ENCODE measurements around the gene RFC3.
"Not testable (repeated sequence)": the region's sequence is repeated elsewhere in the genome, so short reads cannot be mapped to it uniquely, and the experiment has no call there.

Gene RFC3

GRCh38 chr13:33793726-33794125 lies 24.2 kb upstream of the RFC3 start:
- no peaks in the 10 kb centered on the region for H3K9me3 ChIP-seq (ENCODE audit: low read length)
- H3K4me3 ChIP-seq (ENCODE audit: low read length): no peak overlapping the region
- H2AFZ ChIP-seq (ENCODE audit: low read depth, low read length): no peak overlapping the region
- no peaks in the 10 kb centered on the region for H3K36me3 ChIP-seq (ENCODE audit: insufficient read depth, low read length)
- peaks cover 10% of the 10 kb centered on the region for H3K4me1 ChIP-seq (ENCODE audit: insufficient read depth, low read length)
- H3K27me3 ChIP-seq (ENCODE audit: insufficient read depth, low read length): no peaks in the 10 kb centered on the region

- H2AFZ ChIP-seq (ENCODE audit: low read depth, low read length): no peak overlapping the region
- H3K27me3 ChIP-seq (ENCODE audit: insufficient read depth, low read length): no peaks in the 10 kb centered on the region
- peaks cover 4% of the 10 kb centered on the region for H3K4me1 ChIP-seq (ENCODE audit: insufficient read depth, low read length)
- H3K4me3 ChIP-seq (ENCODE audit: low read length): no peak overlapping the region
- no peaks in the 10 kb centered on the region for H3K36me3 ChIP-seq (ENCODE audit: insufficient read depth, low read length)
- H3K9me3 ChIP-seq (ENCODE audit: low read length): no peaks in the 10 kb centered on the region
Observed at GRCh38 chr13:33794576-33794975, 23.4 kb upstream of the RFC3 start.

GRCh38 chr13:33796095-33796494 lies 21.9 kb upstream of the RFC3 start:
- Histone ChIP-seq H3K4me3 (ENCODE audit: low read length) (no peak overlapping the region), H3K36me3 (ENCODE audit: insufficient read depth, low read length) (no peaks in the 10 kb centered on the region), H3K4me1 (ENCODE audit: insufficient read depth, low read length) (peaks cover 9% of the 10 kb centered on the region), H3K27me3 (ENCODE audit: insufficient read depth, low read length) (no peaks in the 10 kb centered on the region), H3K9me3 (ENCODE audit: low read length) (no peaks in the 10 kb centered on the region), H2AFZ (ENCODE audit: low read depth, low read length) (no peak overlapping the region)

GRCh38 chr13:33797622-33798021 lies 20.3 kb upstream of the RFC3 start:
- no peaks in the 10 kb centered on the region for H3K9me3 ChIP-seq (ENCODE audit: low read length)
- H3K4me1 ChIP-seq (ENCODE audit: insufficient read depth, low read length): peaks cover 9% of the 10 kb centered on the region
- H3K36me3 ChIP-seq (ENCODE audit: insufficient read depth, low read length): no peaks in the 10 kb centered on the region
- no peak overlapping the region for H3K4me3 ChIP-seq (ENCODE audit: low read length)
- no peaks in the 10 kb centered on the region for H3K27me3 ChIP-seq (ENCODE audit: insufficient read depth, low read length)
- H2AFZ ChIP-seq (ENCODE audit: low read depth, low read length): no peak overlapping the region

- no peak overlapping the region for H2AFZ ChIP-seq (ENCODE audit: low read depth, low read length)
- peaks cover 9% of the 10 kb centered on the region for H3K4me1 ChIP-seq (ENCODE audit: insufficient read depth, low read length)
- no peaks in the 10 kb centered on the region for H3K27me3 ChIP-seq (ENCODE audit: insufficient read depth, low read length)
- H3K4me3 ChIP-seq (ENCODE audit: low read length): no peak overlapping the region
- H3K9me3 ChIP-seq (ENCODE audit: low read length): no peaks in the 10 kb centered on the region
- H3K36me3 ChIP-seq (ENCODE audit: insufficient read depth, low read length): no peaks in the 10 kb centered on the region
Observed at GRCh38 chr13:33798023-33798422, 19.9 kb upstream of the RFC3 start.

GRCh38 chr13:33799950-33800592 lies 17.9 kb upstream of the RFC3 start:
- Histone ChIP-seq H3K27me3 (ENCODE audit: insufficient read depth, low read length) (no peaks in the 10 kb centered on the region), H3K4me3 (ENCODE audit: low read length) (no peak overlapping the region), H3K9me3 (ENCODE audit: low read length) (no peaks in the 10 kb centered on the region), H2AFZ (ENCODE audit: low read depth, low read length) (peak overlapping the region; percentile 80), H3K36me3 (ENCODE audit: insufficient read depth, low read length) (no peaks in the 10 kb centered on the region), H3K4me1 (ENCODE audit: insufficient read depth, low read length) (peaks cover 9% of the 10 kb centered on the region)

- Histone ChIP-seq H3K9me3 (ENCODE audit: low read length) (no peaks in the 10 kb centered on the region), H3K27me3 (ENCODE audit: insufficient read depth, low read length) (no peaks in the 10 kb centered on the region), H3K4me3 (ENCODE audit: low read length) (no peak overlapping the region), H2AFZ (ENCODE audit: low read depth, low read length) (peak overlapping the region; percentile 80), H3K4me1 (ENCODE audit: insufficient read depth, low read length) (peaks cover 9% of the 10 kb centered on the region), H3K36me3 (ENCODE audit: insufficient read depth, low read length) (no peaks in the 10 kb centered on the region)
Observed at GRCh38 chr13:33800646-33801186, 17.2 kb upstream of the RFC3 start.

GRCh38 chr13:33806470-33807248 lies 11.3 kb upstream of the RFC3 start:
- no peaks in the 10 kb centered on the region for H3K36me3 ChIP-seq (ENCODE audit: insufficient read depth, low read length)
- H3K27me3 ChIP-seq (ENCODE audit: insufficient read depth, low read length): no peaks in the 10 kb centered on the region
- H3K4me3 ChIP-seq (ENCODE audit: low read length): no peak overlapping the region
- H3K4me1 ChIP-seq (ENCODE audit: insufficient read depth, low read length): no peaks in the 10 kb centered on the region
- no peaks in the 10 kb centered on the region for H3K9me3 ChIP-seq (ENCODE audit: low read length)
- H2AFZ ChIP-seq (ENCODE audit: low read depth, low read length): no peak overlapping the region

- not testable (repeated sequence) for H2AFZ ChIP-seq (ENCODE audit: low read depth, low read length); H3K27me3 ChIP-seq (ENCODE audit: insufficient read depth, low read length); H3K9me3 ChIP-seq (ENCODE audit: low read length); H3K36me3 ChIP-seq (ENCODE audit: insufficient read depth, low read length); H3K4me1 ChIP-seq (ENCODE audit: insufficient read depth, low read length); H3K4me3 ChIP-seq (ENCODE audit: low read length)
Observed at GRCh38 chr13:33812829-33813228, 5.1 kb upstream of the RFC3 start.

GRCh38 chr13:33815011-33815550 lies 2.9 kb upstream of the RFC3 start:
- Histone ChIP-seq H2AFZ (ENCODE audit: low read depth, low read length) (no peak overlapping the region), H3K9me3 (ENCODE audit: low read length) (no peaks in the 10 kb centered on the region), H3K4me1 (ENCODE audit: insufficient read depth, low read length) (peaks cover 6% of the 10 kb centered on the region), H3K4me3 (ENCODE audit: low read length) (no peak overlapping the region), H3K36me3 (ENCODE audit: insufficient read depth, low read length) (peaks cover 2% of the 10 kb centered on the region), H3K27me3 (ENCODE audit: insufficient read depth, low read length) (peaks cover 2% of the 10 kb centered on the region)

- Histone ChIP-seq H3K9me3 (ENCODE audit: low read length) (no peaks in the 10 kb centered on the region), H3K36me3 (ENCODE audit: insufficient read depth, low read length) (peaks cover 19% of the 10 kb centered on the region), H3K4me1 (ENCODE audit: insufficient read depth, low read length) (peaks cover 6% of the 10 kb centered on the region), H3K4me3 (ENCODE audit: low read length) (no peak overlapping the region), H2AFZ (ENCODE audit: low read depth, low read length) (no peak overlapping the region), H3K27me3 (ENCODE audit: insufficient read depth, low read length) (peaks cover 2% of the 10 kb centered on the region)
Observed at GRCh38 chr13:33816912-33817311, 1.0 kb upstream of the RFC3 start.

GRCh38 chr13:33817513-33817900 lies 442 bp upstream of the RFC3 start:
- Histone ChIP-seq H3K36me3 (ENCODE audit: insufficient read depth, low read length) (peaks cover 25% of the 10 kb centered on the region), H2AFZ (ENCODE audit: low read depth, low read length) (peak overlapping the region; percentile 98), H3K9me3 (ENCODE audit: low read length) (no peaks in the 10 kb centered on the region), H3K4me1 (ENCODE audit: insufficient read depth, low read length) (peaks cover 6% of the 10 kb centered on the region), H3K4me3 (ENCODE audit: low read length) (peak overlapping the region; percentile 97), H3K27me3 (ENCODE audit: insufficient read depth, low read length) (peaks cover 2% of the 10 kb centered on the region)

GRCh38 chr13:33825083-33825482 lies 7.1 kb downstream of the RFC3 start:
- H3K4me3 ChIP-seq (ENCODE audit: low read length): no peak overlapping the region
- H2AFZ ChIP-seq (ENCODE audit: low read depth, low read length): no peak overlapping the region
- no peaks in the 10 kb centered on the region for H3K9me3 ChIP-seq (ENCODE audit: low read length)
- peaks cover 76% of the 10 kb centered on the region for H3K36me3 ChIP-seq (ENCODE audit: insufficient read depth, low read length)
- no peaks in the 10 kb centered on the region for H3K4me1 ChIP-seq (ENCODE audit: insufficient read depth, low read length)
- no peaks in the 10 kb centered on the region for H3K27me3 ChIP-seq (ENCODE audit: insufficient read depth, low read length)
